Ramos (cell line): Measurements from ENCODE around the gene GOLGA6B.
"Not testable (repeated sequence)": the region's sequence is repeated elsewhere in the genome, so short reads cannot be mapped to it uniquely, and the experiment has no call there.

Experiments
- in situ Hi-C: fragments of 300-500 bp; cut with MboI; formaldehyde crosslinking; loops from one replicate; pipeline ENCODE4 v1.14.3; 2022; ENCODE audit warnings: low sequenced_read_pairs; ENCODE audit not compliant: unreplicated experiment

GOLGA6B gene

GRCh38 chr15:72663931-72664330 is 9.4 kb downstream of the GOLGA6B start:
- in situ Hi-C loops = not testable (repeated sequence)

GRCh38 chr15:72665706-72666105 is 11.2 kb downstream of the GOLGA6B start:
- in situ Hi-C loops = not testable (repeated sequence)

GRCh38 chr15:72669803-72670202 is 15.3 kb downstream of the GOLGA6B start:
- in situ Hi-C loops = not testable (repeated sequence)

- in situ Hi-C loops = not testable (repeated sequence)
These were observed 16.3 kb downstream of the GOLGA6B start for GRCh38 chr15:72670656-72671352.

- in situ Hi-C loops = no loop called here
These were observed 17.0 kb downstream of the GOLGA6B start for GRCh38 chr15:72671525-72671924.

GRCh38 chr15:72676838-72677237 is 22.3 kb downstream of the GOLGA6B start:
- in situ Hi-C loops = no loop called here

- in situ Hi-C loops = no loop called here
These were observed 26.4 kb downstream of the GOLGA6B start for GRCh38 chr15:72680931-72681330.

- in situ Hi-C loops = no loop called here
These were observed 28.3 kb downstream of the GOLGA6B start for GRCh38 chr15:72682772-72683171.

GRCh38 chr15:72685301-72685924 is 30.9 kb downstream of the GOLGA6B start:
- in situ Hi-C loops = no loop called here

- in situ Hi-C loops = no loop called here
These were observed 31.7 kb downstream of the GOLGA6B start, which contains the start of the genes BBS4 and HIGD2B for GRCh38 chr15:72685925-72686794. Gene BBS4 (plus strand): TSS chr15:72686207. CDS start chr15:72686228, 21 bp downstream. Gene HIGD2B (minus strand): TSS chr15:72686182. CDS start chr15:72676374, 9,808 bp downstream.

GRCh38 chr15:72688697-72689096 is 34.2 kb downstream of the GOLGA6B start:
- in situ Hi-C loops = no loop called here

- in situ Hi-C loops = loop anchor here (10.0 kb wide), 1 partner anchor 66 kb away; no protein-coding TSS in a partner anchor
These were observed 36.4 kb downstream of the GOLGA6B start for GRCh38 chr15:72690938-72691337.

- in situ Hi-C loops = loop anchor here (10.0 kb wide), 1 partner anchor 74 kb away; no protein-coding TSS in a partner anchor
These were observed 44.4 kb downstream of the GOLGA6B start for GRCh38 chr15:72698938-72699337.

- in situ Hi-C loops = no loop called here
These were observed 45.6 kb downstream of the GOLGA6B start for GRCh38 chr15:72700076-72700475.

- in situ Hi-C loops = no loop called here
These were observed 51.8 kb downstream of the GOLGA6B start for GRCh38 chr15:72706266-72706665.

GRCh38 chr15:72708551-72709303 is 54.2 kb downstream of the GOLGA6B start:
- in situ Hi-C loops = not testable (repeated sequence)
